Jurkat, Clone E6-1 (cell line): ENCODE data around the gene SOX1.

ENCODE experiments used
- DNase-seq: peaks from one replicate; pipeline ENCODE4 v3.0.0-alpha.2; 2011; ENCODE audit warnings: low read depth, low spot score
- H3K4me3 ChIP-seq: 2 replicates; pipeline ENCODE4 v1.5.1; 2011; ENCODE audit warnings: mild to moderate bottlenecking, low read length, control low read depth, moderate library complexity

SOX1 gene

DNA sequence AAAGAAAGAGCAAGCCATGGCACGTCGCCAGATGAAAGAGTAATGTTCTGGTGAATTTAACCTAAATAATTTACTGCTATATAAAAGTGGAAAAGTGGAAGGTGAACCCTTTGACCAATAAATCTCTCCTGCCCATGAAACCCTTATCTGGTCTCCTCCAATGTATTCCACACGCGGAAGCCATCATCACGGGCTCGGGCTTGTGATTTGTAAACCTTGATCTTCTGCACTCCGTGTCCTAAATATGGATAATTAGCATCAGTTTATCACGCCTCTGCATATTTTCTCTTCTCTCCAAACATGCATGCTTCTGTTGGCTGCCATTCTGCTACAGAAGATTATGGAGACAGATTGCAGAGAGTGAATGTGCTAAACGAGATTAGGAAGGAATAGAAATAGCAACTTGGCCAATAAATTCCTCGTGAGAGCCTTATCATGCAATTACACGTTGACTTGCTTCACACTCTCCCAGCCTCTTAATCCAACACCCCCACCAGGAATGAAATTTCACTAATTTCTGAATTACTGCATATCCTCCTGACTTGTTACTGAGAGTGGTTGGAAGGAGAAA, 34.5 kb downstream of the SOX1 start:
- H3K4me3 ChIP-seq: no peak overlapping the region
- DNase-seq: no peak

DNA sequence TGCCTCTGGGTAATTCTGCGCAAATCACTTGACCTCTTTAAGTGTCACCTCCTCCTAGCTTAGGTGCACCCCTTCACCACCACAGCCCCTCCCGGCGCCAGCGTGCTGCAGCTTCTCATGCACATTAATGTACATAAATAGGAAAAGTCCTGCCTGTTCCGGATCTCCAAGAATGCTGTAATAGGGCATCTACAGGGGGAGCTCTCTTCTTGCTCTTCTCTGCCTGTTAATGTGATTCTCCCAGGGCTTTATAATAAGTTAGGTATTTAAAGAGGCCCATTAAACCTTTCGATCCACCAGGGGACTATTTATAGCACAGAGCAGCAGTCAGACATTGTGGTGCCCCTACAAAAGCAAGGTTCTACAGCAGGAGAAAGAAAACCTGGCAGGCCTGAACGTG, 35.3 kb downstream of the SOX1 start:
- H3K4me3 ChIP-seq: no peak overlapping the region
- no peak for DNase-seq

GRCh38 chr13:112103260-112103838, 36.4 kb downstream of the SOX1 start:
- DNase-seq: no peak
- no peak overlapping the region for H3K4me3 ChIP-seq

DNA sequence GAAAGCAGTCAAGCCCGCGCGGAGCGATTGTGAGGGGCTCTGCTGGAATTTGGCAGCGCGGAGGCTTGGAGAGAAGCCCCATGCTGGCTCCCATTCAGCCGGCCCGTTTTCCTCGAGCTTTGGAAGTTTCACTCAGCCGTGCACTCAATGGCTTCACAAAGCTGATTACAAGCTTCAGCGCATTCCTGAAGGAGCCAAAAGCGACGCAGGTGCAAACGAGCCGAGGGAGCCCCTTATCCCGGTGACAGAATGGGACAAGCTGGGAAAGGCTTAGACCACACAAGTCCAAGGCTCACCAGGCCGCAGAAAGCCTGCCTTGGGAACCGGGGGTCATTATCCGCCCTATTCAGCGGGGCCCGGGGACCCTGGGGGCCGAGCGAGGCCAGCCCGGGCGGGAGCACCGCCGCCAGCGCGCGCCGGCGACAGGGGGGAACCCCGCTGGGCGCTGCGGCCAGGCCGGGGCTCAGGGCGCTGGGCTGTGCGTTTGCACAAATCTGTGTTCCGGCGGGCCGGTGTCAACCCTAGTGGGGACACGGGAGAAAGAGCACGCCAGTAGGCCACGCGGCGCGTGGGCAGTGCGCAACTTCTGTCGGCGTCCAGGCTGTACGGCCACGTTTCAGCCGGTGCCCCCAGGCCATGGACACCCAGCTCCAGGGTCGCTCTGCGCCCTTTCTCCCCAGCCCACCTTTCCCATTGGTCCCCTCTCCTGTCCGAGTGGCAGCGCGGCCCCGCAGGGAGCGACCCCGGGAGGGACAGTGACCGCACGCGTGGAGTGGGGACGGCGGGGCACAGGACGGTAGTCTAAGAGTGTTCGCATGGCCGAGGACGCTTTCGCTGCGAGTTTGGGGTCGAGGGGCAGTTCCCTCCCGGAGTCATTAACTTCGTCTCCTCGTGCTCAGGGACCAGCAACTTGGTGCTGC, 37.3 kb downstream of the SOX1 start:
- no peak overlapping the region for H3K4me3 ChIP-seq
- no peak for DNase-seq

GRCh38 chr13:112104881-112105234, 37.9 kb downstream of the SOX1 start:
- no peak overlapping the region for H3K4me3 ChIP-seq
- DNase-seq: no peak

DNA sequence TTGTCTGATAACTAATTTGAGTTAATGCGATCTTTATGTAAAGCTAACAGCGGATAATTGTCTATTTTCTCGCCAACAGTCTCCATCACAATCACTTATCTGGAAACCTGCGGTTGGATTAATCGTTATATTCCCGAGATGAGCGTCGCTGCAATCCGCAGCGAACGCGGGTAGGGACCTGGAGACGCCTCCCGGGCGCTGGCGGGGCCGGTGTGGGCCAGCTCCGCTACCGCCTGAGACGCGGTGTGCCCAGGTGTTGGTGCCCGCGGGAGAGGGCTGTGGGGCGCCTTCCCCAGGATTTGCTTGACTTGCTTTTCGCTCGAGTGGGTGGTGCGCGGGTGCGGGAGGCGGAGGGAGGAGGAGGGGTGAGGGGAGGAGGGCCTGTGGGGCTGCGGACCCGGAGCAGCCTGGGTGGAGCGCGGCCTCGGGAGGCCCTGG, 38.3 kb downstream of the SOX1 start:
- H3K4me3 ChIP-seq: no peak overlapping the region
- no peak for DNase-seq

GRCh38 chr13:112105892-112106291, 38.9 kb downstream of the SOX1 start:
- H3K4me3 ChIP-seq: no peak overlapping the region
- DNase-seq: no peak

- DNase-seq: no peak
Observed at GRCh38 chr13:112106478-112107141, 39.7 kb downstream of the SOX1 start.

DNA sequence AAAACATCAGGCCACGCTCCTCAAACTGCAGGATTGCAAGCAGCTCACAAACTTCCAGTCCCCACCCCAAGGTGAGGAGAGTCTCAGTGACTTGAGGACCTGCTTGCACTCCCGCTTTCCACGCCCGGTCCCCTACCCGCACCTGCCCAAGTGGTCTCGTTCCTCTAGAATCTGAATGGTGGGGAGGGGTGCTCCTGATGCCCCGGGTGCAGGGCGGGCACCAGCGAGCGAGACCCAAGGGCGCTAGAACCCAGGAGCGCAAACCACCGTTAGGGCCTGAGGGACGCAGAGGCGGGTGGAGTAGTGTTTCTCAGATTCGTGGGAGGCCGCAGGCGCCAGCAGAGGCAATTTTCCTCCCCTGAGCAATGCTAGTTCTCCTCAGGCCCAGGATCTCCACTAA, 40.3 kb downstream of the SOX1 start:
- H3K4me3 ChIP-seq: no peak overlapping the region
- DNase-seq: no peak

More at GRCh38 chr13:112106478-112107141, 39.7 kb downstream of the SOX1 start:
- H3K4me3 ChIP-seq: no peak overlapping the region

DNA sequence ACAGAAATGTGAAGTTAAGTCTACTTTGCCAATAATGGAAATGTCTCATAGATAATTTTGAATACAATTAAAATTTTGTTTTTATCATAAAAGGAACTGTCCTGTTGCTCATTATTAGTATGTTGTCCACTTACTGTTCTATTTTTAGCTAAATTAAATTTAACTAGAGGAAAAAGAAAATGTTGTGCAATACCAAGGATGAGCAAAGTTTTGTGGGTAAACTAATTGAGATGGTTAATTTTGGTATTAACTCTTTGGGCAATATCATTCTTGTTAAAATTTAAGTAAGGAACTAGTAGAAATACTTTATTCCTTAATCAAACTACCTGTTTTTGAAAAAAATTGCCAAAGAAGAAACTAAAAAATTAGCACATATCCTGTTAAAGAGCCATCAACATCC, 43.5 kb downstream of the SOX1 start:
- DNase-seq: no peak
- no peak overlapping the region for H3K4me3 ChIP-seq

GRCh38 chr13:112111239-112111857, 44.4 kb downstream of the SOX1 start:
- DNase-seq: no peak
- H3K4me3 ChIP-seq: no peak overlapping the region

GRCh38 chr13:112112534-112113276, 45.8 kb downstream of the SOX1 start:
- DNase-seq: no peak
- no peak overlapping the region for H3K4me3 ChIP-seq

DNA sequence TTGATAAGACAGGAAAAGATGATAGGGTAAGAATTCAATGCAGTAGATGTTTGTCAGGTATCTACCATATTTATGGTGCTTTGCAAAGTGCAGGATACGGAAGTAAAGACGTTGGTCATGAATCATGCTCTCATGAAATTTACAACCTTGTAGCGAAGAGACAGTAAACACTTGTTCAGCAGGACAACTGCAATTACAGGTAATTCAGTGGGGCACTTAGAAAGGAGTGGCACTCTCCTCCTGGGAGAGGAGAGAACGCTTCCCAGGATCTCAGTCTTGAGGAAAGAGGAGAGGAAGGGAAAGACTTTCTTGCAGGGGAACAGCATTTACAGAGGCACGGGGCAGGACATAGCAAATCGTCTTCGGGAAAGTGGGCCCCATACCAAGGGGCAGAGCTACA, 46.4 kb downstream of the SOX1 start:
- DNase-seq: no peak
- H3K4me3 ChIP-seq: no peak overlapping the region

DNA sequence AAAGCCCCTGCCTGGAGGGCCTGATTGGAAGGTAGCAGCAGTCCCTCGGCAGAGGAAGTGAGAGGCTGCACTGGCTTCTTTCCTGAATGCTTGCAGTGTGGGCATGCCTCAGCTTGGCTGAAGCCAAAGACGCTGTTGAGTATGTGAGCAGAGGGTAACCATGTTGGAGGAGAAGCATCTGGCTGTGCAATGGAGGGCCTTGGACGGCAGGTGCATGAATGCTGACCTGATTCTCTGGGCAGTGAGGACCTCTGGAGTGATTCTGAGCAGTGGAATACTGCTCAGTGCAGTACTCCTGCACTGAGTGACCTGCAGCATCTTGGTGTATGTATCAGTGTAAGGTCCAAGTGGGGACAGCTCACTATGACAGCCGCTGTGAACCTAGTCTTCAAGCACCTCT, 46.9 kb downstream of the SOX1 start:
- DNase-seq: no peak
- no peak overlapping the region for H3K4me3 ChIP-seq

DNA sequence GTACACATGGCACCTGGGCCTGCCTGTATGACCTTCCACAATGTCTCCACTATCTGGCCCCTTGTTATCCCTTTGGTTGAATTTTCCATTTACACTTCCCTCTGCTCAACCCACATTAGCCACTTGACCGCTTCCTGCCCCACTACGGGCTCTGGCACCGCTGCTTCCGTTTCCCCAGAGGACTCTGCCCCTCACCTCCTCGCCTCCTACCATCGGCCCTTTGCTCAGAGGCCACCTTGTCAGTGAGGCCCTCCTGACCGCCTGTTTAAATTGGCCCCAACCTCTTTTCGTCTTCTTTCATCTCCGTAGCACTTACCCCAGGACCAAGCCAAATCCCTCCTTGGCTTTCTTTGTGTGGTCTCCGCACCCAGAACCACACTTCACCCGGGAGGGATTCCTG, 47.4 kb downstream of the SOX1 start:
- no peak for DNase-seq
- H3K4me3 ChIP-seq: no peak overlapping the region

DNA sequence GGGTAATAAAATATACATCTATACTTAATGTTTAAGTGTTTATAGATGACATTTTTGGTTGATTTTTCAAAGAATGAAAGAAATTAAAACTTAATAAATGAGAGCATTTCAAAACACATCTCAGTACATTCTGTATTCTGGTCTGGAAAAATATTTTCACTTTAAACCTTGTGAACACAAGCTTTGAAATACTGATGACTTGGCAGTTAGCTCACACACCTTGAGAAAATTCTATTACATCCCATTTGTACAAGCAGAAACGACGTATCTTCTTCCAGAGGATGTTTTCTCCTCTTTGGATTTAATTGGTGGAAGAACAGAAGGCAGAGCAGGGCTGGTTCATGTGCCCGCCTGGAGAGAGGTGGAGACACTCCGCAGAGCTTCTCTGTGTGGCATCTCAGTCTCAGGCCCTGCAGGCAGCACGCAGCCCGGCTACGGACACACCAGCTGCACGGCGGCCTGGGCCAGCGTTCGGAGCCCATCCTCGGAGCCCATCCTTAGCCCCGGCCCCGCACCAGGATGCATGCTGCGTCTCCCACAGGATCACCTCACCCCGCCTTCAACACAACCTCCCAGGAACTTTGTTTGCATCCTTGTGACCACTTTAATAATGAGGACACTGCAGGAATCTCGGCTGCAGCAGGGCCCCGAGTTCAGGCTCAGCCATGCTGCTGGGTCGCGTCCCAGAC, 48.6 kb downstream of the SOX1 start:
- no peak for DNase-seq
- H3K4me3 ChIP-seq: no peak overlapping the region

GRCh38 chr13:112116187-112116950, 49.4 kb downstream of the SOX1 start:
- DNase-seq: no peak
- no peak overlapping the region for H3K4me3 ChIP-seq
